GM23338 (cell line): ENCODE measurements around the gene GSX2. TPM values are rescaled to one million over a fixed set of nuclear protein-coding genes. Genes with fewer than 3 reads are reported as not detected.

ENCODE experiments used
- ATAC-seq: fragments of 200-7000 bp; cut with Tn5 transposase; 3 replicates; pipeline ENCODE4 v1.9.1; 2020
- DNase-seq: peaks from one replicate; pipeline ENCODE4 v3.0.0-alpha.2; 2015; ENCODE audit warnings: low spot score
- H2AFZ ChIP-seq: fragments of 200-600 bp; sonication (generic); 2 replicates; pipeline ENCODE4 v1.8.0; 2016; ENCODE audit warnings: antibody characterized with exemption, mild to moderate bottlenecking, moderate library complexity
- H3F3A ChIP-seq: fragments of 200-600 bp; sonication (generic); replicated peaks from 2 replicates; pipeline ENCODE4 v1.8.0; 2017; ENCODE audit warnings: antibody characterized with exemption, mixed run types, low read depth
- H3K27ac ChIP-seq: fragments of 200-600 bp; sonication (generic); 2 replicates; pipeline ENCODE4 v1.6.1; 2016; ENCODE audit warnings: low read depth
- H3K27me3 ChIP-seq: fragments of 200-600 bp; sonication (generic); 2 replicates; pipeline ENCODE4 v1.8.0; 2016; ENCODE audit warnings: mild to moderate bottlenecking, mixed run types, moderate library complexity; ENCODE audit not compliant: insufficient read depth
- H3K36me3 ChIP-seq: fragments of 200-600 bp; sonication (generic); 2 replicates; pipeline ENCODE4 v1.8.0; 2016; ENCODE audit warnings: mild to moderate bottlenecking; ENCODE audit not compliant: insufficient read depth
- H3K4me1 ChIP-seq: fragments of 200-600 bp; sonication (generic); 2 replicates; pipeline ENCODE4 v1.8.0; 2016; ENCODE audit warnings: mild to moderate bottlenecking, moderate library complexity; ENCODE audit not compliant: insufficient read depth
- H3K4me2 ChIP-seq: fragments of 200-600 bp; sonication (generic); 2 replicates; pipeline ENCODE4 v1.7.1; 2017; ENCODE audit warnings: mixed run types
- H3K4me3 ChIP-seq: fragments of 200-600 bp; sonication (generic); 2 replicates; pipeline ENCODE4 v1.6.1; 2016; ENCODE audit warnings: mixed run types
- H3K79me2 ChIP-seq: fragments of 200-600 bp; sonication (generic); replicated peaks from 2 replicates; pipeline ENCODE4 v1.8.0; 2017; ENCODE audit warnings: mild to moderate bottlenecking; ENCODE audit not compliant: insufficient read depth
- H3K9me2 ChIP-seq: fragments of 200-600 bp; sonication (generic); 2 replicates; pipeline ENCODE4 v1.8.0; 2017; ENCODE audit not compliant: insufficient read depth
- H4K20me1 ChIP-seq: fragments of 200-600 bp; sonication (generic); replicated peaks from 2 replicates; pipeline ENCODE4 v1.8.0; 2017; ENCODE audit warnings: mild to moderate bottlenecking; ENCODE audit not compliant: insufficient read depth
- H3K27ac Mint-ChIP-seq: 2 replicates; pipeline ENCODE4 v1.8.0; 2020; ENCODE audit warnings: inconsistent platforms, mild to moderate bottlenecking, moderate library complexity, mixed read lengths
- H3K27me3 Mint-ChIP-seq: 3 replicates; pipeline ENCODE4 v1.8.0; 2022; ENCODE audit warnings: low read depth, mild to moderate bottlenecking, moderate library complexity, mixed read lengths, inconsistent platforms; ENCODE audit not compliant: insufficient read depth, poor library complexity
- H3K36me3 Mint-ChIP-seq: 3 replicates; pipeline ENCODE4 v1.8.0; 2021; ENCODE audit warnings: low read depth, mild to moderate bottlenecking, inconsistent platforms, moderate library complexity, mixed read lengths
- H3K4me1 Mint-ChIP-seq: 3 replicates; pipeline ENCODE4 v1.8.0; 2020; ENCODE audit warnings: mild to moderate bottlenecking, inconsistent platforms, mixed read lengths
- H3K4me3 Mint-ChIP-seq: 3 replicates; pipeline ENCODE4 v1.8.0; 2021; ENCODE audit warnings: moderate library complexity, mild to moderate bottlenecking, inconsistent platforms, mixed read lengths
- H3K9me3 Mint-ChIP-seq: 3 replicates; pipeline ENCODE4 v1.8.0; 2020; ENCODE audit warnings: moderate library complexity, mild to moderate bottlenecking, inconsistent platforms, mixed read lengths
- CREB1 ChIP-seq: fragments of 250-450 bp; sonication (Bioruptor Pico); IDR thresholded peaks from 2 replicates; pipeline ENCODE4 v1.5.0; 2020; ENCODE audit warnings: low read depth, mild to moderate bottlenecking, moderate library complexity
- CTCF ChIP-seq, 2 experiments: fragments of 200-600 bp in 1 of 2; sonication (generic) in 1 of 2; conservative IDR thresholded peaks; 2 replicates each; pipeline versions ENCODE4 v1.5.1 to v1.6.1; 2016 to 2017; ENCODE audit warnings: antibody characterized with exemption in 2 of 2, low read depth in 2 of 2, mild to moderate bottlenecking in 2 of 2, moderate library complexity in 1 of 2
- ETS1 ChIP-seq: IDR thresholded peaks from 2 replicates; pipeline ENCODE4 v1.6.1; 2016; ENCODE audit warnings: antibody characterized with exemption
- EZH2 ChIP-seq: fragments of 200-600 bp; sonication (generic); IDR thresholded peaks from one replicate; pipeline ENCODE4 v1.8.0; 2017; ENCODE audit warnings: antibody characterized with exemption, mild to moderate bottlenecking, low read depth; ENCODE audit not compliant: unreplicated experiment
- EZH2phosphoT487 ChIP-seq: fragments of 200-600 bp; sonication (generic); IDR thresholded peaks from one replicate; pipeline ENCODE4 v1.8.1; 2018; ENCODE audit warnings: antibody characterized with exemption; ENCODE audit not compliant: unreplicated experiment
- JUNB ChIP-seq: IDR thresholded peaks from one replicate; pipeline ENCODE4 v1.6.1; 2016; ENCODE audit warnings: antibody characterized with exemption; ENCODE audit not compliant: unreplicated experiment
- NANOG ChIP-seq: IDR thresholded peaks from 2 replicates; pipeline ENCODE4 v1.6.1; 2016; ENCODE audit warnings: antibody characterized with exemption, borderline replicate concordance
- POLR2AphosphoS5 ChIP-seq: IDR thresholded peaks from 2 replicates; pipeline ENCODE4 v1.6.1; 2016; ENCODE audit warnings: antibody characterized with exemption, low read depth
- REST ChIP-seq: IDR thresholded peaks from one replicate; pipeline ENCODE4 v1.6.1; 2018; ENCODE audit warnings: antibody characterized with exemption; ENCODE audit not compliant: unreplicated experiment
- STAT1 ChIP-seq: IDR thresholded peaks from one replicate; pipeline ENCODE4 v1.6.1; 2016; ENCODE audit warnings: antibody characterized with exemption; ENCODE audit not compliant: unreplicated experiment
- ZNF114 ChIP-seq: fragments of 250-450 bp; sonication (Bioruptor Pico); IDR thresholded peaks from 2 replicates; pipeline ENCODE4 v1.5.0; 2020; ENCODE audit warnings: mild to moderate bottlenecking, moderate library complexity
- ZNF331 ChIP-seq: fragments of 250-450 bp; sonication (Bioruptor Pico); IDR thresholded peaks from 2 replicates; pipeline ENCODE4 v1.5.0; 2020; ENCODE audit warnings: low read depth, mild to moderate bottlenecking, moderate library complexity
- ZNF462 ChIP-seq: fragments of 250-450 bp; sonication (Bioruptor Pico); IDR thresholded peaks from 2 replicates; pipeline ENCODE4 v1.5.0; 2020; ENCODE audit warnings: mild to moderate bottlenecking, moderate library complexity
- polyA plus RNA-seq: library from polyadenylated mRNA; unstranded; fragments of >200 nt; fragmentation: Nextera tagmentation; extraction: Ambion mirVana; gene quantifications from 2 replicates; pipeline ENCODE4 v1.2.1, GENCODE V29; 2016
- total RNA-seq: library from RNA; depleted of rRNA; stranded (reverse); fragments of >200 nt; shearing (Covaris generic); gene quantifications from 2 replicates; pipeline ENCODE4 v1.2.3, GENCODE V29; 2014

Gene GSX2
- total and polyA plus RNA-seq, 2 experiments from 2014 or later: 0.34 TPM; not detected in 1

- Histone ChIP-seq H3K27me3 (no peaks in the 10 kb centered on the region), H3K4me2 (no peak overlapping the region), H3K79me2 (no peaks in the 10 kb centered on the region), H3K4me3 (no peak overlapping the region), H2AFZ (no peak overlapping the region), H3K9me2 (no peaks in the 10 kb centered on the region), H4K20me1 (no peaks in the 10 kb centered on the region), H3K36me3 (no peaks in the 10 kb centered on the region), H3K4me1 (no peaks in the 10 kb centered on the region), H3F3A (no peaks in the 10 kb centered on the region), H3K27ac (no peak overlapping the region)
- Mint-ChIP-seq H3K27ac (no peak overlapping the region), H3K4me1 (no peaks in the 10 kb centered on the region; the same call in 2 of the 3 replicates), H3K4me3 (no peak overlapping the region), H3K27me3 (no peaks in the 10 kb centered on the region), H3K9me3 (no peaks in the 10 kb centered on the region), H3K36me3 (no peaks in the 10 kb centered on the region)
- DNase-seq: no peak
- TF ChIP-seq ZNF114 (CRISPR knock-in tag): no peak
- no peak for TF ChIP-seq EZH2phosphoT487
- TF ChIP-seq CTCF (conservative IDR thresholded peaks at IDR 0.05; ENCODE audit: low read depth in 2 of 2): no peak
- TF ChIP-seq EZH2: no peak
- no peak for TF ChIP-seq ETS1
- TF ChIP-seq REST: no peak
- no peak for TF ChIP-seq JUNB
- no peak for TF ChIP-seq NANOG
- TF ChIP-seq ZNF331: no peak
- TF ChIP-seq CREB1 (CRISPR knock-in tag): no peak
- TF ChIP-seq POLR2AphosphoS5: no peak
- no peak for TF ChIP-seq ZNF462 (CRISPR knock-in tag)
- no peak for TF ChIP-seq STAT1
- ATAC-seq: no peak
These were observed 40.3 kb downstream of the GSX2 start for GRCh38 chr4:54140287-54140686.
